ENCODE data around the gene ATP13A4.

Gene ATP13A4

DNA sequence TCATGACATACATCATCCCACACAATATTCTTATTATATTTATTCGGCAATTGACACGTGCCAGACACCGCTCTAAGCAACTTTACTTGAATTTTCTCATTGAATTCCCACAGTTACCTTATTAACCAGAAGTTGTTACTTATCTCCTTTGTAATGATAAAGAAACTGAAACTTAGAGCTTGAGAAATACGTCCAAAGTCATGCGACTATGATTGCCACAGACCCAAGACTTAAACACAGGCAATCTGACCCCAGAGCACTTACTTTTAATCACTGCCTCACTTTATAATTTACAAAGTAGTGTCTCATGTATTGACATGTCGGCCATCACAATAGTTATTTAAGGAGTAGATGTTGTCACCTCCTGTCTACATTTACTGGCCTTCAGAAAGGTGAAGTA, 64.7 kb downstream of the ATP13A4 start:
- no peak overlapping the region for H3K4me3 ChIP-seq (ENCODE audit: low read length)
- no peak for DNase-seq (ENCODE audit: low read depth)
- TF ChIP-seq, protein P1, sequence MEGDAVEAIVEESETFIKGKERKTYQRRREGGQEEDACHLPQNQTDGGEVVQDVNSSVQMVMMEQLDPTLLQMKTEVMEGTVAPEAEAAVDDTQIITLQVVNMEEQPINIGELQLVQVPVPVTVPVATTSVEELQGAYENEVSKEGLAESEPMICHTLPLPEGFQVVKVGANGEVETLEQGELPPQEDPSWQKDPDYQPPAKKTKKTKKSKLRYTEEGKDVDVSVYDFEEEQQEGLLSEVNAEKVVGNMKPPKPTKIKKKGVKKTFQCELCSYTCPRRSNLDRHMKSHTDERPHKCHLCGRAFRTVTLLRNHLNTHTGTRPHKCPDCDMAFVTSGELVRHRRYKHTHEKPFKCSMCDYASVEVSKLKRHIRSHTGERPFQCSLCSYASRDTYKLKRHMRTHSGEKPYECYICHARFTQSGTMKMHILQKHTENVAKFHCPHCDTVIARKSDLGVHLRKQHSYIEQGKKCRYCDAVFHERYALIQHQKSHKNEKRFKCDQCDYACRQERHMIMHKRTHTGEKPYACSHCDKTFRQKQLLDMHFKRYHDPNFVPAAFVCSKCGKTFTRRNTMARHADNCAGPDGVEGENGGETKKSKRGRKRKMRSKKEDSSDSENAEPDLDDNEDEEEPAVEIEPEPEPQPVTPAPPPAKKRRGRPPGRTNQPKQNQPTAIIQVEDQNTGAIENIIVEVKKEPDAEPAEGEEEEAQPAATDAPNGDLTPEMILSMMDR (IDR thresholded peaks at IDR 0.05; ENCODE audit: insufficient read depth, low read depth, low read length, missing control alignments) = no peak

DNA sequence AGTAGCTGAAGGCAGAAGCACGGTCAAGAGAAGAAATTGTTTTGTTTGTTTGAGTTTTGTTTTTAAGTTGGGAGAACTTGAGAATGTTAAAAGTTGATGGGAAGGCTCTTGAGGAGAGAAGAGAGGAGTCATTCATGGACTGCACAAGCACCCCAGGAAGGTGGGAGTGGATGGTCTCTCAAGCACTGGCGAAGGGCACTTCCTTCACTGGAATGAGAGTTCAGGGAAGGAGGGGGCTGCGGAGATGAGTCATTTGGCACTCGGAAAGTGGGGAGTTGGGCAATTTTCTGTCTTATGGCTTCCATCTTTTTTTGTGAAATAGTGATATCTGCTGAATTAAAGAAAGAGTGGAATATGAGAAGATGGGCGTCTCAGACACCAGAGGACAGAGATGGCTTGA, 66.0 kb downstream of the ATP13A4 start:
- TF ChIP-seq, protein P1 (IDR thresholded peaks at IDR 0.05; ENCODE audit: insufficient read depth, low read depth, low read length, missing control alignments) = no peak
- no peak for DNase-seq (ENCODE audit: low read depth)
- H3K4me3 ChIP-seq (ENCODE audit: low read length) = no peak overlapping the region

DNA sequence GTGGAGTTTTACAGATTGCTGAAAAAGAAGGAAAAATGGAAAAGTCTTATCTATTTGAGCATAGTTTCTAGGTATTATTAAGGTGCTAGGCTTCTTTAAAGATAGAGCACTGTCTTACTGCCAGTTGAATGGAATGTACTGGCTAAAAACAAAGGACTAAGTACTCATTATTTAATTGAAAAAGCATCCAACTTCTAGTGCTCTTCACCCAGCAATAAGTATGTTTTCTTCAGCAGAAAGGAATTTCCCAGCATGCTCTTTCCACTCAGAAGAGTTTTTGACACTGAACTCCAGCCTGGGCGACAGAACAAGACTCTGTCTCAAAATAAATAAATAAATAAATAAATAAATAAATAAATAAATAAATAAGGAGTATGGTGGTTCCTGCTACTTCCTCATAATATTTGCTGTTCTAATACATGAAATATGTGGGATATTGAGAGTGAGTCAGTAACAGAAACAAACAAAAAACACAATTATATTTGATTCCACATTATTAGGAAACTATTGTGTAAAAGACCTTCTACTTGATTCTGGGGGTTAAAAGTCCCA, 70.6 kb downstream of the ATP13A4 start:
- no peak for DNase-seq (ENCODE audit: low read depth)
- TF ChIP-seq, protein P1 (IDR thresholded peaks at IDR 0.05; ENCODE audit: insufficient read depth, low read depth, low read length, missing control alignments) = no peak
- no peak overlapping the region for H3K4me3 ChIP-seq (ENCODE audit: low read length)

DNA sequence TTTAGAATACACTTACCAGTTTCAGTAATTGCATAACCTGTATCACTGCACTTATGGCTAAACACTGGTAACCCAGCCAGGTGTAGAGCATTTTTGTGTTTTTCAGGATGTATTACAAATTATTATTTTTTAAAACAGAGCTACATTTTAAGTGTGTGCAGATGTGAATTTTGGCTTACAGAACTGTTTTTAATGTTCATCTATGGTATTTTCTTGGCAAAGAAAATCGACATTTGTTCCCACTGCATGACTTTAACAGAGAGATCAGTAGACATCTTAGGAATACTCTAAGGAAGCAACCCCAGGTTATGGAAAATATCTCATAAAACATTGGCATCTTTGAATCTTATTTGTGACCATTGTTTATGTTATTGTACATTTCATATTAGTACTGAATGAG, 73.3 kb downstream of the ATP13A4 start:
- TF ChIP-seq, protein P1 (IDR thresholded peaks at IDR 0.05; ENCODE audit: insufficient read depth, low read depth, low read length, missing control alignments) = no peak
- no peak for DNase-seq (ENCODE audit: low read depth)
- no peak overlapping the region for H3K4me3 ChIP-seq (ENCODE audit: low read length)

DNA sequence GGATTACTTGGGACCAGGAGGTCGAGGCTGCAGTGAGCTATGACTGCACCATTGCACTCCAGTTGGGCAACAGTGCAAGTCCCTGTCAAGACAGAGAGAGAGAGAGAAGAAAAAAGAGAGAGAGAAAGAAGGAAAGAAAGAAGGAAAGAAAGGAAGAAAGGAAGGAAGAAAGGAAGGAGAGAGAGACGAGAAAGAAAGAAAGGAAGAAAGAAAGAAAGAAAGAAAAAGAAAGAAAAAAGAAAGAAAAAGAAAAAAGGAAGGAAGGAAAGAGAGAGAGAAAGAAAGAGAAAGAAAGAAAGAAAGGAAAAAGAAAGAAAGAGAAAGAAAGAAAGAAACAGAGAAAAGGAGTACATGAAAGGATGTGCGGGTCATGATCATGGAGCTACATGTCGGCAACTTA, 80.2 kb downstream of the ATP13A4 start:
- TF ChIP-seq, protein P1 (IDR thresholded peaks at IDR 0.05; ENCODE audit: insufficient read depth, low read depth, low read length, missing control alignments) = no peak
- DNase-seq (ENCODE audit: low read depth) = no peak
- H3K4me3 ChIP-seq (ENCODE audit: low read length) = no peak overlapping the region

DNA sequence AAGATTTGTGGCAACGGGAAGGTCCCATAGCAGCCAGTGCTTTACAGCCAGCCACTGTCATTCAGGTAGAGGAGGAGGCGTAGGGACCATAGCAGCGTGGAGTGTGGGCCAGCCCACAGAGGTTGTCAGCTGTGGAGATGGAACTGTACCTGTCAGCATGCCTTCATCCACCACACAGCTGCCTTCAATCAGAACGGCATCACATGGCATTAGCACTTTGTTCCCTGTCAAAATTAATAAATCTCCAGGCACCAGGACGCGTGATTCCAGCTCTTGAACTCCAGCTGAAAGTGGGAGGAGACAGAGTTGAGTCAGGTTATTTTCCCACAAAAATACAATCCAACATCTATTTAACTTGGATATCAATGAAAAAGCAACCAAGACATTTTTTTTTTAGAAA, 84.0 kb downstream of the ATP13A4 start:
- no peak for DNase-seq (ENCODE audit: low read depth)
- TF ChIP-seq, protein P1 (IDR thresholded peaks at IDR 0.05; ENCODE audit: insufficient read depth, low read depth, low read length, missing control alignments) = no peak
- H3K4me3 ChIP-seq (ENCODE audit: low read length) = no peak overlapping the region

DNA sequence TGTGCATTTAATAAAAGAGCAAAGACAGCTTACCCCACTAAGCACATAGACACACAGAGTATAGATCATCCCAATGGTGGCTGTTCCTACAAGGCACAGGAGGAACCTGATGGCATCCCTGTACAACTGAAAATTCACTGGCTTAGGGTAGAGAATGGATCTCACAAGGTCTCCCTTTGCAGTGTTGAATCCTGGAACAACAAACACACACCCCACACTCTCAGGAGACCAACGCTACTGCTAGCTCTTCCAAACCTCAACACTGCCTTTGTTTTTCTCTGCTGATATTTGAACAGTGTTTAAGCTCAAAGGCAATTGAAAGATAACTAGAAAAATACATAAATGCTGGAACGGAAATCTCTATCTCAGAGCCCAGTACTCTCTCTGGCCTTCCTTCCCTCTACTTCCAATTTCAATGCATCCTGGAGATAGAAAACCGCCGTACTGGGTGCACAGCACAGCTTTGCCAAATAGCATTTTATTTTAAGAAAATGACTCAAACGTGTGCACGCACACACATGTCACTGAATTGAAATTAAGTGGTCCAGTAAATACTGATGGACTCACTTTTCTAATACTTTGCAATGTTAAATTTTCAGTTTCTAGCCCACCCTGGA, 88.6 kb downstream of the ATP13A4 start:
- TF ChIP-seq, protein P1 (IDR thresholded peaks at IDR 0.05; ENCODE audit: insufficient read depth, low read depth, low read length, missing control alignments) = no peak
- no peak for DNase-seq (ENCODE audit: low read depth)
- no peak overlapping the region for H3K4me3 ChIP-seq (ENCODE audit: low read length)

All from epithelial cell of esophagus (primary cell).